Osteocyte (in vitro differentiated cells): Measurements from ENCODE around the gene CERS1. TPM values are rescaled to one million over a fixed set of nuclear protein-coding genes. Genes with fewer than 3 reads are reported as not detected.

Source experiments
- DNase-seq: peaks from one replicate; pipeline ENCODE4 v3.0.0; 2021; ENCODE audit warnings: mixed read lengths; ENCODE audit not compliant: unreplicated experiment; ENCODE audit errors: extremely low spot score
- H3K27ac Mint-ChIP-seq: one replicate; pipeline ENCODE4 v1.8.0; 2021; ENCODE audit warnings: mild to moderate bottlenecking, mixed read lengths; ENCODE audit not compliant: unreplicated experiment
- H3K27me3 Mint-ChIP-seq: one replicate; pipeline ENCODE4 v1.8.0; 2021; ENCODE audit warnings: mixed read lengths; ENCODE audit not compliant: unreplicated experiment
- H3K36me3 Mint-ChIP-seq: one replicate; pipeline ENCODE4 v1.8.0; 2021; ENCODE audit warnings: mixed read lengths; ENCODE audit not compliant: unreplicated experiment
- H3K4me1 Mint-ChIP-seq: one replicate; pipeline ENCODE4 v1.8.0; 2021; ENCODE audit warnings: mixed read lengths; ENCODE audit not compliant: unreplicated experiment
- H3K4me3 Mint-ChIP-seq: one replicate; pipeline ENCODE4 v1.8.0; 2021; ENCODE audit warnings: mild to moderate bottlenecking, moderate library complexity, mixed read lengths; ENCODE audit not compliant: unreplicated experiment
- H3K9me3 Mint-ChIP-seq: one replicate; pipeline ENCODE4 v1.8.0; 2021; ENCODE audit warnings: mixed read lengths; ENCODE audit not compliant: unreplicated experiment
- total RNA-seq: library from RNA; stranded (reverse); gene quantifications from 2 replicates; pipeline ENCODE4 v1.2.1, GENCODE V29; 2021
- TF ChIP-seq, protein P1 (sequence below): fragments of 200-600 bp; sonication (generic); IDR thresholded peaks from 2 replicates; pipeline ENCODE4 v1.5.0; 2021; ENCODE audit warnings: antibody characterized with exemption, mild to moderate bottlenecking, moderate library complexity

CERS1 gene
- total RNA-seq, 1 donor from 2014 or later = 6.5 TPM

DNA sequence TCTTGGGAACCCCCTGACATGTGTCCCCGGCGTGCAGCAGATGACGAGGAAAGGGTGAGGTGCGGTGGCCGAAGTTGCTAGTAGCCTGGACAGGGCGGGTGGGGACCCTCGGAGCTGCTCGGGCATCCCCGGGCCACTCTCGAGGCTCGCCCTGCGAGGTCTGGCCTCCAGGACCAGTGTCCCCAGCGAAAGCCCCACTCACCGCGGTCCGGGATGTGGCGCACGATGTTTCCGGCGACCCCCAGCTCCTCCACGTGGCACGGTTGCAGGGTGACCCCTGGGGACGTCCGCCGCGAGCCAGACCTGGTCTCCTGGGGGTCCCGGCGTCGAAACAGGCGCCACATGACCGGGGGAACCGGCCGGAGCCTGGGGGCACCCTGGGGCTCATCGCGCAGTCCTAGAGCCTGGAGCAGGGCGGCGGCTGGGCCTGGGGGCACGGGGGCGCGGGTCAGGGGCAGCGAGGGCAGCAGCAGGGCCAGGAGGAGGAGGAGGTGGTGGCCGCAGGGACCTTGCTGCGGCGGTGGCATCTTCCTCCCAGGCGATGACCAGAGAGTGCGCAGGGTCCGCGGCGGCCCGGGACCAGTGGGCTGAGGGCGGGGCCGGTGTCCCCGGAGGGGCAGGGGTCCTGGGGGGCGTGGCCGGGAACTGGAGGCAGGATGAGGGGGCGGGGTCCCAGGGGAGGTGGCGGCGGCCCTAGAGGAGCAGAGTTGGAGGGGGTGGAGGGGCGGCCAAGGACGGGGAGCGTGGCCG lies 26.0 kb downstream of the CERS1 start:
- no peaks in the 10 kb centered on the region for H3K9me3 Mint-ChIP-seq
- H3K27ac Mint-ChIP-seq = no peak overlapping the region
- no peak overlapping the region for H3K4me3 Mint-ChIP-seq
- H3K4me1 Mint-ChIP-seq = peaks cover 7% of the 10 kb centered on the region
- H3K27me3 Mint-ChIP-seq = no peaks in the 10 kb centered on the region
- no peak for DNase-seq
- peaks cover 27% of the 10 kb centered on the region for H3K36me3 Mint-ChIP-seq
- TF ChIP-seq, protein P1, sequence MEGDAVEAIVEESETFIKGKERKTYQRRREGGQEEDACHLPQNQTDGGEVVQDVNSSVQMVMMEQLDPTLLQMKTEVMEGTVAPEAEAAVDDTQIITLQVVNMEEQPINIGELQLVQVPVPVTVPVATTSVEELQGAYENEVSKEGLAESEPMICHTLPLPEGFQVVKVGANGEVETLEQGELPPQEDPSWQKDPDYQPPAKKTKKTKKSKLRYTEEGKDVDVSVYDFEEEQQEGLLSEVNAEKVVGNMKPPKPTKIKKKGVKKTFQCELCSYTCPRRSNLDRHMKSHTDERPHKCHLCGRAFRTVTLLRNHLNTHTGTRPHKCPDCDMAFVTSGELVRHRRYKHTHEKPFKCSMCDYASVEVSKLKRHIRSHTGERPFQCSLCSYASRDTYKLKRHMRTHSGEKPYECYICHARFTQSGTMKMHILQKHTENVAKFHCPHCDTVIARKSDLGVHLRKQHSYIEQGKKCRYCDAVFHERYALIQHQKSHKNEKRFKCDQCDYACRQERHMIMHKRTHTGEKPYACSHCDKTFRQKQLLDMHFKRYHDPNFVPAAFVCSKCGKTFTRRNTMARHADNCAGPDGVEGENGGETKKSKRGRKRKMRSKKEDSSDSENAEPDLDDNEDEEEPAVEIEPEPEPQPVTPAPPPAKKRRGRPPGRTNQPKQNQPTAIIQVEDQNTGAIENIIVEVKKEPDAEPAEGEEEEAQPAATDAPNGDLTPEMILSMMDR = no peak

DNA sequence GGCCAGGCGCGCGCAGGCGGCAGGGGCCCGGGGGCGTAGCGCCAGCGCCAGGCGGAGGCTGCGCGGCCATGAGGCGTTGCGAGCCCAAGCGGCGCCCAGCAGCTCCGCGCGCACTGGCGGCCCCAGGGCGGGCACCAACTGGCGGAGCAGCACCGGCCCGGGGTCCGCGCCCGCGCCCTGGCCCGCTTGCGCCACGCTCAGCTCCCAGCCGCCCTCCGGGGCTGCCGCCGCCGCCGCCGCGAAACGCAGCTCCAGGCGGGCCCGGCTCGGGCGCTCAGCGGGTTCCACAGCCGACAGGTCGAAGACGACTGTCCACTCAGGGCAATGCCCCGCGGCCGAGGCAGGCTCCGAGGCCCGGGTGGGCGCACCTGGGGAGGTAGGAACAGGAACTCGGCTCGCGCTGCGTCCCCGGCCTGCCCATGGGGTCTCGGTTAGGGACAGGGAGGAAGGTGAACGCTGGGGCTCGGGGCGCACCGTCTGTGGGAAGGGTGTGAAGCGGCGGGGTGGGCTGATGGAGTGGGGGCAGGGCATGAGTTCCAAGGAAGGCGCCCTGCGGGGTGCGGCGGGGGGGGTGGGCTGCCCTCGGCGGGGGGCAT lies 26.8 kb downstream of the CERS1 start:
- Mint-ChIP-seq H3K4me1 (peaks cover 9% of the 10 kb centered on the region), H3K27ac (no peak overlapping the region), H3K9me3 (no peaks in the 10 kb centered on the region), H3K27me3 (no peaks in the 10 kb centered on the region), H3K36me3 (peaks cover 24% of the 10 kb centered on the region), H3K4me3 (no peak overlapping the region)
- TF ChIP-seq, protein P1 = no peak
- no peak for DNase-seq

DNA sequence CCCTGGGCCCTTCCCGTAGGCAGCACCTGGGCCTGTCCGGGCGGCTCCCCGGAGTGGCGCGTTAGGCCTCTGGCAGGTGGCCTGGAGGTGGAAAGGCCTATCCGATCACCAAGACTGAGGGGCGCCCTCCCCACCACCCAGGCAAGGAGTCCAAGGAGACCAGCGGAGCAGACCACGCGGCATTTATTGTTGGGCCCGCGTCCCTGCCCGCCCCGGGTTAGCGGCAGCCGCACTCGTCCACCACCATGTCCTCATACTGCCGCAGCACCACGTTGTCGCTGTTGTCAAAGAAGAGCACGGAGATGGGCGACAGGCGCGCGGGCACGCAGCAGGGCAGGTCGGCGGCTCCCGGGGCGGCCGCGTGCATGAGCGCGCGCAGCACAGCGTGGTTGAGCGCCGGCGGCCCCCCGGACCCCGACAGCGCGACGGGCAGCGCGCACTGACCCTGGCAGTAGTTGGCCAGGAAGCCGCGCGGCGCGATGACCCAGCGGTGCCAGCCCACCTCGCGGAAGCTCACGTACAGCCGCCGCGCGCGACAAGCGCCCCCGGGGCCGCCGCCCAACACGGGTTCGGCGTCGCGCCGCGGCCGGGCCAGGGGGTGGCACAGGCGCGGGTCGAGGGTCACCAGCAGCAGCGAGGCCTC lies 27.5 kb downstream of the CERS1 start:
- H3K27ac Mint-ChIP-seq = no peak overlapping the region
- H3K4me3 Mint-ChIP-seq = no peak overlapping the region
- no peaks in the 10 kb centered on the region for H3K9me3 Mint-ChIP-seq
- no peak for DNase-seq
- no peaks in the 10 kb centered on the region for H3K27me3 Mint-ChIP-seq
- H3K36me3 Mint-ChIP-seq = peaks cover 23% of the 10 kb centered on the region
- peaks cover 11% of the 10 kb centered on the region for H3K4me1 Mint-ChIP-seq
- TF ChIP-seq, protein P1 = no peak

DNA sequence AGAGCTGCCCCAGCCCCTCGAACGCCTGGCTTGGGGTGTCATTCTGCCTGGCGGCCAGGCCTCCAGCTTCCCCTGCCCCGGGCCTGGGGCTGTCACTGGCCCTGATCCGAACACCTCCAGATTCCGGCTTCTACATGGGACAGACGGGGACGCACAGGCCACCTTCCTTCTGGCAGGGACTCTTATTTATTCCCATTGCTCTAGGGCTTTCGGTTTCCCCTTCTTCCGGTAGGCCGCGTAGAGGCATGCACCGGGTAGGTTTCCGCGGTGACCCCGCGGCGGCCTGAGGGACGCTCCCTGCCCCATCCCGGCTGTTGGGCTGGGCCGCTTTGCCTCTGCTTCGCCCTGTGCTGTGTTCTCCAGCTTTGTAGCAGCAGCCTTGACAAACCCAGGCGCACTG lies 28.2 kb downstream of the CERS1 start:
- no peaks in the 10 kb centered on the region for H3K27me3 Mint-ChIP-seq

More for the DNA sequence above, 28.2 kb downstream of the CERS1 start:
- Mint-ChIP-seq H3K36me3 (peaks cover 19% of the 10 kb centered on the region), H3K4me1 (peaks cover 11% of the 10 kb centered on the region), H3K27ac (no peak overlapping the region), H3K4me3 (no peak overlapping the region), H3K9me3 (no peaks in the 10 kb centered on the region)
- TF ChIP-seq, protein P1 = no peak
- no peak for DNase-seq
